DND-41 (cell line): Measurements from ENCODE around the gene TIGD1.

Experiments
- EZH2 ChIP-seq: IDR thresholded peaks from 3 replicates; pipeline ENCODE4 v1.6.1; 2012; ENCODE audit warnings: borderline replicate concordance, low read depth, mild to moderate bottlenecking, moderate library complexity, low read length, inconsistent platforms; ENCODE audit not compliant: severe bottlenecking
- TF ChIP-seq, protein P1 (sequence below): IDR thresholded peaks from 2 replicates; pipeline ENCODE4 v1.5.1; 2012; ENCODE audit warnings: borderline replicate concordance, low read length, moderate library complexity, mild to moderate bottlenecking; ENCODE audit not compliant: poor library complexity, severe bottlenecking; ENCODE audit errors: extremely low read depth

DNA sequence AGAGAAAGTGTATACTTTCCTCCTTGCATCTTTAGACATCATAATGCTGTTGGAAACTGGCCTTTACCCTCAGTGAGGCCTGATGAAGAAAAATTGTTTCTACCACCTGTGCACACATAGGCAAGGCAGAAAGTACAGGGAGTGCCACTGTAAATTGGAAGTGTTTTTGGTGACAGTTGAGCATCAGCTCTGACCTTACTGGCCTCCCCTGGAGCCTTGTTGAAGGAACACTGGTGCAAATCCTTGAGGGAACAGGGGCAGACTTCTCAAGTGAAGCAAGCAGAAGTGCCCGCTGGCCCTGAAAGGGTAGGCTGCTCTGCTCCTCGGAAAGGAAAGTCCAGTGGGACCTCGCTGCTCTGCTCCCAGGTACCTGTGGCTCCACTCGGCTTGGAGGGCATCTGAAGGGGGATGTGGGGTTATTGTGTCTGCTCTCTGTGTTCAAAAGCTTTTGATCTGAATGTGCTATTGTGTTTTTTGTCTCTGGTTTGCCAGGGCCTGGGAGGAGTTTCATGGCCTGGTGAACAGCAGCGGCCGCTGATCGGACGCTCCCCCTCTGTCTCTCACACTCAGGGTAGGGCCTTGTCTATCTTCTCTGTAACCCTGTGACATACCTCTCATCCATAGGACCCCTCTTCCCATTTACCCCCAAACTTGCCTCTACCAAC, 23.5 kb upstream of the TIGD1 start:
- no peak for TF ChIP-seq EZH2
- TF ChIP-seq, protein P1, sequence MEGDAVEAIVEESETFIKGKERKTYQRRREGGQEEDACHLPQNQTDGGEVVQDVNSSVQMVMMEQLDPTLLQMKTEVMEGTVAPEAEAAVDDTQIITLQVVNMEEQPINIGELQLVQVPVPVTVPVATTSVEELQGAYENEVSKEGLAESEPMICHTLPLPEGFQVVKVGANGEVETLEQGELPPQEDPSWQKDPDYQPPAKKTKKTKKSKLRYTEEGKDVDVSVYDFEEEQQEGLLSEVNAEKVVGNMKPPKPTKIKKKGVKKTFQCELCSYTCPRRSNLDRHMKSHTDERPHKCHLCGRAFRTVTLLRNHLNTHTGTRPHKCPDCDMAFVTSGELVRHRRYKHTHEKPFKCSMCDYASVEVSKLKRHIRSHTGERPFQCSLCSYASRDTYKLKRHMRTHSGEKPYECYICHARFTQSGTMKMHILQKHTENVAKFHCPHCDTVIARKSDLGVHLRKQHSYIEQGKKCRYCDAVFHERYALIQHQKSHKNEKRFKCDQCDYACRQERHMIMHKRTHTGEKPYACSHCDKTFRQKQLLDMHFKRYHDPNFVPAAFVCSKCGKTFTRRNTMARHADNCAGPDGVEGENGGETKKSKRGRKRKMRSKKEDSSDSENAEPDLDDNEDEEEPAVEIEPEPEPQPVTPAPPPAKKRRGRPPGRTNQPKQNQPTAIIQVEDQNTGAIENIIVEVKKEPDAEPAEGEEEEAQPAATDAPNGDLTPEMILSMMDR = no peak
